Prostate gland (tissue), 2 donors: ENCODE data around the gene ZNF518B. TPM values are rescaled to one million over a fixed set of nuclear protein-coding genes. Genes with fewer than 3 reads are reported as not detected.

Experiments
- DNase-seq: peaks from one replicate; pipeline ENCODE4 v3.0.0-alpha.2; 2019; ENCODE audit warnings: low spot score
- H3K27ac ChIP-seq, 2 donors: fragments of 200-600 bp; sonication (generic); 2 replicates each; pipeline ENCODE4 v1.5.1; 2017 to 2019
- H3K27me3 ChIP-seq: fragments of 200-600 bp; sonication (generic); replicated peaks from 2 replicates; pipeline ENCODE4 v1.5.1; 2019; ENCODE audit not compliant: insufficient read depth
- H3K36me3 ChIP-seq, 2 donors: fragments of 200-600 bp; sonication (generic); 1 replicate in 1 of 2; 2 replicates in 1 of 2; pipeline versions ENCODE4 v1.5.1 to v1.8.1; 2017 to 2019
- H3K4me1 ChIP-seq: fragments of 200-600 bp; sonication (generic); replicated peaks from 2 replicates; pipeline ENCODE4 v1.5.1; 2019
- H3K4me3 ChIP-seq, 2 donors: fragments of 200-600 bp; sonication (generic); 2 replicates each; pipeline ENCODE4 v1.5.1; 2017 to 2019
- H3K9me3 ChIP-seq: fragments of 200-600 bp; sonication (generic); 2 replicates; pipeline ENCODE4 v1.5.1; 2017
- POLR2A ChIP-seq: fragments of 450-650 bp; IDR thresholded peaks from one replicate; pipeline ENCODE4 v1.6.1; 2016; ENCODE audit warnings: antibody characterized with exemption, mild to moderate bottlenecking
- POLR2AphosphoS5 ChIP-seq: sonication (generic); formaldehyde crosslinking; IDR thresholded peaks from one replicate; pipeline ENCODE4 v1.6.1; 2017; ENCODE audit warnings: antibody characterized with exemption
- WGBS: methylation state at CpG from one replicate; pipeline ENCODE4 v1.1.5; 2018; 5-methylcytosine and 5-hydroxymethylcytosine counted together
- intact Hi-C: fragments of 100-400 bp; cut with DNase I; formaldehyde crosslinking; loops from one replicate; pipeline ENCODE4 v1.14.2; 2022
- total RNA-seq, 2 donors: library from RNA; depleted of rRNA; stranded (reverse); fragments of >200 nt; gene quantifications; one replicate each; pipeline ENCODE4 v1.1.0, GENCODE V29; 2016
- TF ChIP-seq, protein P1 (sequence below), 4 experiments: fragments of 200-600 bp in 2 of 4; fragments of 450-650 bp in 2 of 4; sonication (generic) in 2 of 4; IDR thresholded peaks; 1 replicate in 3 of 4; 2 replicates in 1 of 4; pipeline ENCODE4 v1.5.1; 2016 to 2019; ENCODE audit warnings: antibody characterized with exemption in 4 of 4, mild to moderate bottlenecking in 2 of 4, moderate library complexity in 2 of 4

The ZNF518B gene
- total RNA-seq, 2 donors from 2014 or later, result 23.3 to 60.4 TPM

- 94% methylated on average over 4 of the region's 4 CpGs for WGBS
- H3K27ac ChIP-seq, result no peak overlapping the region
- no peaks in the 10 kb centered on the region for H3K9me3 ChIP-seq
- TF ChIP-seq, protein P1, sequence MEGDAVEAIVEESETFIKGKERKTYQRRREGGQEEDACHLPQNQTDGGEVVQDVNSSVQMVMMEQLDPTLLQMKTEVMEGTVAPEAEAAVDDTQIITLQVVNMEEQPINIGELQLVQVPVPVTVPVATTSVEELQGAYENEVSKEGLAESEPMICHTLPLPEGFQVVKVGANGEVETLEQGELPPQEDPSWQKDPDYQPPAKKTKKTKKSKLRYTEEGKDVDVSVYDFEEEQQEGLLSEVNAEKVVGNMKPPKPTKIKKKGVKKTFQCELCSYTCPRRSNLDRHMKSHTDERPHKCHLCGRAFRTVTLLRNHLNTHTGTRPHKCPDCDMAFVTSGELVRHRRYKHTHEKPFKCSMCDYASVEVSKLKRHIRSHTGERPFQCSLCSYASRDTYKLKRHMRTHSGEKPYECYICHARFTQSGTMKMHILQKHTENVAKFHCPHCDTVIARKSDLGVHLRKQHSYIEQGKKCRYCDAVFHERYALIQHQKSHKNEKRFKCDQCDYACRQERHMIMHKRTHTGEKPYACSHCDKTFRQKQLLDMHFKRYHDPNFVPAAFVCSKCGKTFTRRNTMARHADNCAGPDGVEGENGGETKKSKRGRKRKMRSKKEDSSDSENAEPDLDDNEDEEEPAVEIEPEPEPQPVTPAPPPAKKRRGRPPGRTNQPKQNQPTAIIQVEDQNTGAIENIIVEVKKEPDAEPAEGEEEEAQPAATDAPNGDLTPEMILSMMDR (IDR thresholded peaks at IDR 0.05), result no peak
- TF ChIP-seq POLR2AphosphoS5 (no peak), POLR2A (no peak)
- DNase-seq, result no peak
- intact Hi-C loops, result no loop called here
- H3K4me1 ChIP-seq, result no peaks in the 10 kb centered on the region
- no peaks in the 10 kb centered on the region for H3K27me3 ChIP-seq
- H3K36me3 ChIP-seq, result no peaks in the 10 kb centered on the region
- no peak overlapping the region for H3K4me3 ChIP-seq
Observed at GRCh38 chr4:10462876-10463275, 5.7 kb upstream of the ZNF518B start.

GRCh38 chr4:10461850-10462400, 4.7 kb upstream of the ZNF518B start:
- no peak for DNase-seq

DNA sequence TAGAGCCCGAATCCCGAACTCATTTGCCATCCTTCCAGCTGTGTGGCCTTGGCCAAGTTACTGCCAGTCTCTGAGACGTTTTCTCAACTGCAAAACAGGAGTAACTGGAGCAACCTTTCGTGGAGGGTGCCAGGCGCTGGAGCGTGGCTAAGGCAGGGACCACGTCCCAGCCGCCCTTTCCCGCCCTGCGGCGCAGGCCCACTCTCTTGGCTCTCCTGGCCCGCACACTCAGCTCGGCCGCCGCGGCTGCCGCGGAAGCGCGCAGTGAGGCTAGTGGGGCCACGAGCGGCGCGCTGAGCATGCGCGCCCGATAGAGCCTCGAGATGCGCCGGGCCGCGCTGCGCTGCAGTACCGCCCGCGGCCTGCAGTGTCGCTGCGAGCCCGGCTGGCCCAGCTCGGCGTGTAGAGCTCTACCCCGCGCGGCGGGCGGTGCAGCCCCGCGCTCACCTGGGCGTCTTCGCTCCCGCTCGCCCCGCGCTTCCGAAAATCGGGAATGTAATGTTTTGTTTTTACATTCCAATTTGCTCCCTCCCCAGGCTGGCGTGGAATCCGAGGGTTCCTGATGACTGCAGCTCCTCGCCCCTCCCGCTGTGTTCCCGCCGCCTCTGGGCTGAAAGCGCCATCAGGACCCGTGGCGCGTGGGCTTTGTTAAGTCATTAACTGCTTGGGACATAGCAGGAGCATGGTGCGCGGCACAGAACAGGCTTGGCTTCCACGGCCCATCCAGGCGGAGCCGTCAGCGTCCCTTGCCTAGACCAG, 4.0 kb upstream of the ZNF518B start:
- TF ChIP-seq POLR2A (no peak), POLR2AphosphoS5 (no peak)
- TF ChIP-seq, protein P1 (IDR thresholded peaks at IDR 0.05), result peak; percentile 62 to 89 (median 82)
- Histone ChIP-seq H3K27ac (no peak overlapping the region), H3K4me1 (no peaks in the 10 kb centered on the region), H3K36me3 (no peaks in the 10 kb centered on the region), H3K27me3 (no peaks in the 10 kb centered on the region), H3K4me3 (peak overlapping the region in 1 of 2 donors; percentile 15), H3K9me3 (no peaks in the 10 kb centered on the region)
- intact Hi-C loops, result no loop called here
- 8% methylated on average over 71 of the region's 72 CpGs for WGBS
- DNase-seq, result peak; percentile 18

More at GRCh38 chr4:10461850-10462400, 4.7 kb upstream of the ZNF518B start:
- no peaks in the 10 kb centered on the region for H3K4me1 ChIP-seq
- H3K9me3 ChIP-seq, result no peaks in the 10 kb centered on the region
- no peaks in the 10 kb centered on the region for H3K27me3 ChIP-seq
- WGBS, result 59% methylated on average over 27 of the region's 27 CpGs
- TF ChIP-seq POLR2A (no peak), POLR2AphosphoS5 (no peak)
- TF ChIP-seq, protein P1 (IDR thresholded peaks at IDR 0.05), result no peak
- intact Hi-C loops, result no loop called here
- H3K36me3 ChIP-seq, result no peaks in the 10 kb centered on the region
- H3K4me3 ChIP-seq, result peak overlapping the region in 1 of 2 donors; percentile 15
- H3K27ac ChIP-seq, result no peak overlapping the region

DNA sequence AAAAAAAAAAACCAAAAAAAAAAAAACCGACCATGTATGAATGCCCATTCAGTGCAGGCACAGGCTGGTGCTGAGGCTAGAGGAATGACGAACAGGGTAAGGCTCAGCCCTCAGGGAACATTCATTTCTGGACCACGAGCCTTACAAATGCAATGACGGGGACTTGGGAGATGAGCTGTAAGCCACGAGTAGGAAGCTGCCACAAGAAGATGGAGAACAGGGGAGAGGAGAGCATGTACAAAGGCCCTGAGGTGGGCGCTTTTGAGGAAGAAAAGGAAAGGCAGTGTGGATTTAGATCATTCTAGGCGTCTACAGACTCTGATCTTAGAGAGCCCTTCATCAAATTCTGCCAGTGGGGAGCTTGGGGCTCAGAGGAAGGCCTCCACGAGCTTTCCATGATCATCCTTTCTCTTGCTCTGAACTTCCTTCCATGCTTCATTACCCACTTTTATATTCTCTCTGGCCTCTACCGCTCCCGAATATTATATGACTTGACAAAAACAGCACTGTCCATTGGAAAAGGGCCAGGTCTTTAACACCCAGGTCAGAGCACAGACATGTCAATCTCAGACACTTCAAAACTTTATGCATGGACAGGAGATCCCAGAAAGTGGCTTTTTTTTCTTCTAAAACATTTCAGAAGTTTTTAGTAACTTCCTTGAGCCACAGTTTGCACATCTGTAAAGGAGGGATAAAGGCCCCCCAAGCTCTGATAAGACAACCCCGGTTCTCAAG, 3.3 kb upstream of the ZNF518B start:
- TF ChIP-seq POLR2A, result no peak
- intact Hi-C loops, result no loop called here
- H3K9me3 ChIP-seq, result no peaks in the 10 kb centered on the region

DNA sequence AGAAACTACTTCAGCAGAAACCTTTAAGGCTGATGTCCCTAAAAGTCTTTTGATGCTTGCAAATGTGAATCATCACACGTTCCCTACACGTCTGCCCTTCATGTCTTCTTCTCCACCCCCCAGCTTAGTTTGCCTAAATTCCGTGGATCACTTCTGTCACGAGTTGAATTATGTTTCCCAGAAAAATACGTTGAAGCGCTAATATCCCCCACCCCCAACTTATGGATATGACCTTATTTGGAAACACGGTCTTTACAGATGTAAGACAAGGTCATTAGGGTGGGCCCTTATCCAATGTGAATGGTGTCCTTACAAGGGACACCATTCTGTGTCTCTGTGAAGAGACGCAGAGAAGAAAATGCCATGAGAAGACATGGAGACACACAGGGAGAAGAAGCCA, 2.1 kb upstream of the ZNF518B start:
- WGBS, result 91% methylated on average over 8 of the region's 8 CpGs
- intact Hi-C loops, result loop anchor here (5.0 kb wide), 1 partner anchor 88 kb away; no protein-coding TSS in a partner anchor

More for the DNA sequence above, 3.3 kb upstream of the ZNF518B start:
- 90% methylated on average over 11 of the region's 11 CpGs for WGBS
- Histone ChIP-seq H3K27me3 (no peaks in the 10 kb centered on the region), H3K4me1 (no peaks in the 10 kb centered on the region), H3K27ac (no peak overlapping the region), H3K4me3 (no peak overlapping the region), H3K36me3 (no peaks in the 10 kb centered on the region)
- no peak for DNase-seq

More for the DNA sequence above, 2.1 kb upstream of the ZNF518B start:
- no peaks in the 10 kb centered on the region for H3K4me1 ChIP-seq
- DNase-seq, result no peak
- no peaks in the 10 kb centered on the region for H3K27me3 ChIP-seq
- no peak overlapping the region for H3K4me3 ChIP-seq
- no peaks in the 10 kb centered on the region for H3K9me3 ChIP-seq
- H3K27ac ChIP-seq, result no peak overlapping the region
- H3K36me3 ChIP-seq, result no peaks in the 10 kb centered on the region
- TF ChIP-seq, protein P1 (IDR thresholded peaks at IDR 0.05), result no peak
- TF ChIP-seq POLR2AphosphoS5 (no peak), POLR2A (no peak)
